NCI-H187 (cell line): ENCODE measurements around the gene SLC25A47.
"Not testable (repeated sequence)": the region's sequence is repeated elsewhere in the genome, so short reads cannot be mapped to it uniquely, and the experiment has no call there.

Experiments used
- DNase-seq, 2 experiments: peaks; one replicate each; lab custom pipeline; 2025; lab: John Stamatoyannopoulos, UW

SLC25A47 gene, protein sequence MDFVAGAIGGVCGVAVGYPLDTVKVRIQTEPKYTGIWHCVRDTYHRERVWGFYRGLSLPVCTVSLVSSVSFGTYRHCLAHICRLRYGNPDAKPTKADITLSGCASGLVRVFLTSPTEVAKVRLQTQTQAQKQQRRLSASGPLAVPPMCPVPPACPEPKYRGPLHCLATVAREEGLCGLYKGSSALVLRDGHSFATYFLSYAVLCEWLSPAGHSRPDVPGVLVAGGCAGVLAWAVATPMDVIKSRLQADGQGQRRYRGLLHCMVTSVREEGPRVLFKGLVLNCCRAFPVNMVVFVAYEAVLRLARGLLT

DNA sequence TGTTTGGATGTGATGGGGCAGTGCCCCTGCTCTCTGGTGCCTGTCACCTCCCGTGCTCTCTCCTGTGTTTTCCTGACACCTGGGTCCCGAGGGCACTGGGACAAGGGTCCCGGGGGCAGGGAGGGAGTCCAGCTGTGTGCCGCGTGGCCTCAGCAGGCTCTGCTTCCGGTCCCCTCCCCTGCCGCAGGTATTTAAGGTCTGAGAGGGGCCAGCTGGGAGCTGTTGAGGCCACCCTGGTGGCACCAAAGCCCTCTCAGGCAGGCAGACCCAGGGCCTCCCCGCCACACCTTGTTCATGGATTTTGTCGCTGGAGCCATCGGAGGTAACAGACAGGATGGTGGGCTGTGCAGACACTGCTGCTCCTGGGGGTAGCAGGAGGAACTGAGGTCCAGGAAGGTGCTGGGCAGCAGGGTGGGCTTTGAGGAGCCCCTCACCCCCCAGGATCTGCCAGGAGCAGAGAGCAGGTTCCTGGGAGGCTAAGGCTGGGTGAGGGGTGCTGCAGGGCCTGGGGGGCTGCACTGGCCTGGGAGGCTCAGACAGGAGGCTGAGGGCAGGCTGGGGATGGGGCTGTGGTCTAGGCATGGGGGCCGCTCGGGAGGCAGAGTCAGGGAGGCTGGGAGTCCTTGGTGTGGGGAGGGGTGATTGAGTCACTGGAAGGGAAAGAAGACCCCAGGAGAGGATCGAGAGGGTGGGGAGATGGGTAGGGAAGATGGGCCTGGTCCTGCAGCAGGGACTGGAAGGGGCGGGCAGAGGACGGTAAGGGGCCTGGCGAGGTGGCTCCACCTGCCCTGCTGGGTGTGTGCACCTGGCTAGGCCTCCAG, at the start of gene SLC25A47:
TSS of gene SLC25A47 (plus strand) at position 219 of the 821 bp plus-strand sequence. CDS start at position 295, 76 bp downstream.
- no peak for DNase-seq

DNA sequence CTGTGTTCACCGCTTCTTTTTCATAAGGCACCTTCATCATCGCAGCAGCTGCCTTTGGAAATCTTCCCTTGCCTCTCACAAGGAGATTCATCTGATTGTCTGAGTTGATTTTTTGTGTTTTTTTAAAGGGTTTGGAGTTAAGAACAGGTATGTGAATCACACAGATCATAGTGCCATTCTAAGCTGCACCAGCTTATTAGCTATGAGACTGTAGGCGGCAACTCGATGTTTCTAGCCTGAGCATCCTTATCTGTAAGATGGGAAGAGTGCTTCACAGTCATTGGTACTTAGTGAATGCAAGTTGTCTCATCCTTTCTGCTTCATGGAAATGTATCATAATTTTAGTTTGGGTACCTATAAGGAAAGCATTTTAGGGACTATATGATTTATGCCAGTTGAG, 48.9 kb upstream of the SLC25A47 start:
- no peak for DNase-seq

DNA sequence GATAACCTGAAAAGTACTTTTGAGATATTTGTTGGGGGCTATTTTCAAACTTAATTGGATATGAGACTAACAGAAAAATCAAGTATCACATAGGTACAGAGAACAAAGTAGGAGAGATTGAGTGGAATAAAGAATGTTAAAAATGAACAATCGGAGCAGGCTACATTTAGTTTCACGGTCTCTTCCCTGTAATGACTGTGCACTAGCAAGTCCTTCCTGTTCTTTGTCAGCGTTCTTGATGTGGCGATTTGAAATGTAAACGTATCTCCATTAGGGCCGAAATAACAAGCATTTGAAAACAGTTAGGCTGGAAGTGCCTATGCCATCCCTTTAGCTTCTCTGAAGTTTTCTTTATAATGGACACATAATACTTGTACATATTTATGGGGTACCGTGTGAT, 47.9 kb upstream of the SLC25A47 start:
- DNase-seq, result no peak

DNA sequence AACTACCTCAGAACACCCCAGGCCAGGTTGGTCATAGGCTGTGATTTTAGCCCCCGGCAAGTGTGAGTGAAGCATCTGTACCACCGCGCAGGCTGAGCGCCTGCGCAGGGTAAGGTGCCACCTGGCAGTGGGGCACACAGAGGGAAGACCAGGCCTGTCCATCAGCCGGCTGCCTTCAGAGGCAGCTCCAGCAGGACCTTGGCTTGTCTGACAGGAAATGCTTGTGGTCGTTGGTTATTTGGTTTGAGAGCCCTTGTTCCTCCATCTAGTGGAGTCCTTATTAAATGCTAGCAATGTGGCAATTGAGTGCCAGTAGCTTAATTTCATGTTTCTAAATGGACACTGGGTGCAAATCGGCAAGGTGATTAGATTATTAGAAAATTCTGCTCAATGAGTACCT, 44.4 kb upstream of the SLC25A47 start:
- no peak for DNase-seq

DNA sequence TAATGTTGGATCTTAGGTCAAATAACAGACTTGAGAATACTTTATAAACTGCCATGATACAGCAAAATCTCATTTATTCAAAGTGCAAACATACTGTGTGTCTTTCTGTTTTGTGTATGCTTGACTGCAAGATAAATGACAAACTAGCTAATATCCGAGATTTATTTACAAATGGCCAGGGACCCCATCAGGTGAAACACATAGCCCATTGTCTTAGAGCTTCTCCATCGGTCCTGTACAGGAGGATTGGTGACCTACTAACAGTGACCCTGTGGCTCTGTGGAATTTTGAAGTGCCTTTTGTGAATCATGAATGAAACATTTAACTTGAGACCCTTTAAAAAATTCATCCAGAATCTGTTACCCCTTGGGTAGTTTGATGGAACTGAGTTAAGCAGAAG, 44.0 kb upstream of the SLC25A47 start:
- no peak for DNase-seq

DNA sequence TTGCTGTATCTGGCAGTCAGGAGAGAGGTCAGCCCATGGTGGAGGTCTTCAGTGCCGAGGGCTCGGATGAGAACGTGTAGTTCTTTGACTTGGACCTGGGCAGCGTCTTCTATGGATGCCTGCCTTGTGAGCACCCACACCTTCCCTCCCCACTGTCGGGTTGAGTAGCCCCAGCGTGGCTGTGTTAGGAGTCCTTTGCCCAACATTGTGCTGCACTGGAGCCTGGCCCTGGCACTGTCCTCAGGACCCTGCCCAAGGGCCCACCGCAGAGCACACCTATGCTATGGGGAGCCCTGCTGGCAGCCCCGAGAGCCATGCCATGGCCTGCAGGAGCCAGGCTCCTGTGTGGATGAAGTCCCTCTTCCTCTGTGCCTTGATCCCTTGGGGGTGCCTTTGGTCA, 43.6 kb upstream of the SLC25A47 start:
- no peak for DNase-seq

DNA sequence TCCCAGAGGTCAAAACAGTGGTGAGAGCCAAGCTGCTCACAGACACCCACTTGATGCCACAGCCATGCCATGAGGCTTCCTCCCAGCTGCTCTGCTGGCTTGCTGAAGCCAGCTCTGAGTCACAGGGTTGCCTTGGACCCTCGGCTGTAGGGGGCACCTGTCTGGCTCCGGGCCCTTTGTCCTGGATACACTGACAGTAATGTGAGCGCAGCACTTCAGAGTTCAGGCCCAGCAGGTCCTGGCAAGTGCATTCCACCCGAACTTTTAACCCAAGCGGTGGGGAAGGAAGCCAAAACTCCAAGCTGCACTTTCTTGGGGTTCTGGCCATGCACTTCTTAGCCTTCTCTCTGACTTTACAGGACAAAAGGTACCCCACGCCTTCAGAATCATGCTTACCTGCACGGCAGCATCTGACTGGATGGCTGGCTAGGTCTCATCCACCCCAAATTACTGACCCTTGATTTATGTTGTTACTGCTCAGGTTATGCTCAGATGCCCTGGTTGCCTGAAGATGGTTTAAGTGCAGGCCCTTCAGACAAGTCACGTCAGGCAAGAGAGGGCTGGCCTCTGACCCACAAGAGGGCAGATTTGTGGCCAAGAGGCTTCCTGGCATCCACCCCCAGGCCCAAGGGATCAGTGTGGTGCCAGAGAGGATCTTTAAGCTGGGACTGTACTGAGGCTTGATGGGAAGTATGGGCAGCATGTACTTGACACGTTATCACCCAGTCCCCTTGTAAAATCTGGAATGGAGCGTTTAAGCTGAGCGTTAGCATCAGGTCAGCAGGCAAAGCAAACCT, 41.7 kb upstream of the SLC25A47 start:
- DNase-seq, result no peak

DNA sequence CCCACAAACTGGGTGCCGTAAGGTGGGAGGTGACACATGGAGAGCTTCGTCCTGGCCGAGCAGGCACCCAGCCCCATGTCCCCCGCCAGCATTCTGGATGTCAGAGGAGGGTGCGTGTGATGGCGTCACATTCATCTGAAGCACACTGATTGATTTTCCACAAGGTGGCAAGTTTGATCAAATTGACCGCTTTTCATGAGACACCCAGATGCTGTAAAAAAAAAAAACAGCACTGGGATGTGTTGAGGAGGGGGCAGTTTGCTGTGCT, 41.1 kb upstream of the SLC25A47 start:
- DNase-seq, result no peak

DNA sequence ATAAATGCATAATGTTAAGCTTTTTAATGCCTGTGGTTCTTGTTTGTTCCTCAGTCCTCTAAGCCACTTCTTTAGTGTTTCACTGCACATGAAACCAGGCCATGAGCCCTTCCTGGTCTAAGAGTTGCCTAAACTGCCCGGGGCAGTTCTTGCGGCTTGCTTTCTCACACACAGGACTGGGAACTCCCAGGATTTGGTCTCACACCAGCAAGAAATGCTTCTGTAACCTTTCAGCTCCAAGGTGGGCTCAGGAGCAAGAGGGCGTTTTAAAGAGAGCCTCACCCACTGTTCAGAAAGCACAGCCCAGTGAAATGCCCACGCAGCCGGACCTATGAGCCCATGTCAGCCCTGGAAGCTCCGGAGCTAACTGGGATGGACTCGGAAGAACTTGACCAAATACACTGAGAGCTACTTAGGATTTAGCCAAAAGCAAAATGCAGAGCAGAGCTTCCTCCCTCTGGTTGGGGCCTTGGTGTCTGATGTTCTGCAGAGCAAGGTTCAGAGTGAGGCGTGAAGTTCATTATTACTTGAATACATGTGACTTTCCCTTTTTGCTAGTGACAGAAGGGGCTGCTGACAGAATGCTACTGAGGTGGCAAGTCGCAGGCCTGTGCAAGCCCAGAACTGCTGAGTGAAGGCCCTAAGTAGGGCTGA, 40.2 kb upstream of the SLC25A47 start:
- no peak for DNase-seq

DNA sequence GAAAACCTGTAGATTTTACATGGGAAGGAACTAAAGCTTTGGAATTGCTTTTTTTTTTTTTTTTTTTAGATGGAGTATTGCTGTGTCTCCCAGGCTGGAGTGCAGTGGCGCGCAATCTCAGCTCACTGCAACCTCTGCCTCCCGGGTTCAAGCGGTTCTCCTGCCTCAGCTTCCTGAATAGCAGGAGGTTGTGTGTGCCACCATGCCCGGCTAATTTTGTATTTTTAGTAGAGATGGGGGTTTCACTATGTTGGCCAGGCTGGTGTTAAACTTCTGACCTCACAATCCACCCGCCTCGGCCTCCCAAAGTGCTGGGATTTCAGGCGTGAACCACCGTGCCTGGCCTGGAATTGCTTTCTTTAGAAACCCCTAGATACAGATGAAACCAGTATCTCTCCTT, 39.7 kb upstream of the SLC25A47 start:
- DNase-seq, result not testable (repeated sequence)

DNA sequence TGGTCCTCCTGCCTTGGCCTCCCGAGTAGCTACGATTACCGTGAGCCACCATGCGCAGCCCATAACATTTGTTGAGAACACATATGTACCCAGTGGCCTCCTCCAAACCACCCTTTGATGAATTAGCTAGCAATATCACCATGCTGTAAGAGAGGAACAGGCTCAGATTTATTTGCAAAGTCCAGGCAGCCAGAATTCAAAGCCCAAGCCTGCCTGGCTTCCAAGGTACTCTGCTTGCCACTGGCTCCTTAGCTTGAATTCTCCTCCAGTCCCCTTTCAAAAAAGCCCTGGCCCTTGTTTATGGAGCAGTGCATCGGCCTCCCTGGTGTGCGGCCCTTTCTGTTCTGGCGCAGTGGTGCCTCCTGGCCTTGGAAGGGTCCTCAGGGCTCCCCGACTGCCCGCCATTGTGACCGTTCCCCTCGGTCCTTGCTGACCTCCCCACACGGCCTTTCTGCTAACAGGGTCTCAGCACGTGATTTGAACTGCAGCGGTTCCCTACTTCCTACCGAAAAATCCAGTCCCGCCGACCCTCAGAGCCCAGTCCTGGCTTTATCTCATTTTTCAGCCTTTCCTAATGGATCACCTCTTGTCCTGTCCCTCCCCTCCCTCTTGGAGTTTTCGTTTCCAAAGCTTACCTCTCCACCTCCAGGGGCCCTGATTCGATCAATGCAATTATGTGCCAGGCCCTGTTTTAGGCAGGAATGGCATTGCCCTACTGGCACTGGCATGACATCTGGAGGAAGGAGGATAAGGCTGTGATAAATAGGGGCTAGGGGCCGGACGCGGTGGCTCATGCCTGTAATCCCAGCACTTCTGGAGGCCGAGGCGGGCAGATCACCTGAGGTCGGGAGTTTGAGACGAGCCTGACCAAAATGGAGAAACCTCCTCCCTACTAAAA, 38.9 kb upstream of the SLC25A47 start:
- DNase-seq, result no peak

DNA sequence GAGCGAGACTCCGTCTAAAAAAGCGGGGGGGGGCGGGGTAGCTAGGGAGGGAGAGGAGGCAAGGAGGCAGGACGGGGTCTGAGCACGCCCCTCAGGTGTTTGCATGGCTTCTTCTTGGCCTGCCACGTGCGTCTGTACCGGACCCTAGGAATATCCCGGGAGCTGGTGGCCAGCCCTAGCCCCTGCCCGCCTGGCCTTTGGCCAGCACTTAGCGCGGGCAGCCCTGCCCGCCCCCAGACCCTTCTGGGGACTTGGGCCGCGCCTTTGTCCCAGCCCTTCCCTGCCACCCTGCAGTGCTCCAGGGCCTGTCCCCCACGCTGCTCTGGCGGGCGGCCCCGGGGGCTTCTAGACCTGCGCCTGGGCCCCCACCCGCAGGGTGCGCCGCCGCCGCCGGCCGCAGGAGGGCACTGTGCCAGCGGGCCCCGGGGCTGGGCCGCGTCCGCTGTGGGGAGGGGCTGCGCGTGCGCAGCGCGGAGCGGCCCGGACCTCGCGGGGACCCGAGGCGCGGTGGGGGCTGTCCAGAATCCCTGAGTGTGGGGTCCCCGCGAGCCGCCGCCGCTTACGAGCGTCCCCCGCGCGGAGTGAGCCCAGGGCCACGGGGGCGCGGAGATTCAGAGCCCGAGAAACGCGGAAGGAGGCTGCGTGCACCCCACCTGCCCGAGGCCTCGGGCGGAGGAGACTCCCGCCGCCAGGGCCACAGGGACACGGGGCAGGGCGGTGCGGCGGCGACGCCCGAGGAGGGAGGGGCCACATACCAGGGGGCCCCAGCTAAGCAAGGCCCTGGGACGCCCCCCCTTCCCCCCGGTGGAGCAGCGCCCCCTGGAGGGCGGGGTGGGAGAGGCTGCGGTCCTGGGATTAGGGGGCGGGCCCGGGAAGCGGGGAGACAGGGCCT, 37.9 kb upstream of the SLC25A47 start:
- DNase-seq, result peak; percentile 28 to 53

DNA sequence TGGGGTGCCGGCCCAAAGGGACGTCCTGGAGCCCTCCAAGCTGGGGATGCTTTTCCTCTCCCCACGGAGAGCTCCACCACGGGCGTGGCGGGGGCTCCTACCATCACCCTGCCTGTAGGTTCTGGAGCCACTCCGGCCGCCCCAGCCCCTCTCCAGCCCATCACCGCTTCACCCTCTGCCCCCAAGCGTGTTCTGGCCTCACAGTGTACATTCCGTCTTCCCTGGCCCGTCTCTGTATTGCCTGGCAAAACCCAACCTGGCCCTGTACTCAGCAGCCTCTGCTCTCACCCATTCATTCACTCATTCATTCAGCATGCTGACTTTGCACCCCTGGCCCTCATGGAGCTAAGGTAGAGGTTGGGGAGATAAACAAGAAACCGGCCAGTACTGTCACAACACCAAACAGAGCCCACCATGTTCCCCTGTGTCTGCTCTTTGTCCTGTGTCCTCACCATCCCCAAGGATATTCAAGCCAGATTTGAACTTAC, 37.2 kb upstream of the SLC25A47 start:
- DNase-seq, result no peak

DNA sequence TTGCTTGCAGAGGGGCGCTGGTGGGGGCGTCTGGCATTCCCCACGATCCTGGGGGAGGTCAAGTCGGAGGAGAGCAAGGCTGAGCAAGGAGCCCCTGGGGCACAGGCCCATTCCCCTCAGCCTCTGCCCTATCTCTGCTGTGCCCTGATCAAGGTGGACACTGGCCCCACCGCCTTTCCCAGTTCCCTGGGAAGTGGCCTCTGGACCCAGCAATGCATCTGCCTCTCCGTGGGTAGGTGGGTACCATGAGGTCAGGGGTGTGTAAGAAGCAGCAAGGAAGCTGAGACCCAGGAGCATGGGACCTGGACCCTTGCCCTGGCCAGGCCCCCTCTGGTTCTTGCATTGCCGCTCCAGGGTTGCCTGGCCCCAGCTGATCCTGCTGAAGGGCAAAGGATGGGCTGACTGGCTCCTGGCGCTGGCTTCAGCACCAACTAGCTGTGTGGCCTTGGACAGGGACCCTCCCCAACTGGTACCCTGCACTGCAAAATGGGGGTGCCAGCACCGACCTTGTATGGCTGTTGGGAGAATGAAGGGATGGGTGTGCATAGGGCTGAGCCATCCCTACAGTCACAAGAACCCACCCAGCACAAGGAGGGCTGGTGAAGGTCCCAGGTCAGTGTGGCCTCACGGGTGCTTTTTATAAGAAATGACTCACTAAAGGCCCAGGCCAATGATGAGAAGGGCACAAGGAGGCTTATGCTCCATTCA, 36.5 kb upstream of the SLC25A47 start:
- DNase-seq, result no peak

DNA sequence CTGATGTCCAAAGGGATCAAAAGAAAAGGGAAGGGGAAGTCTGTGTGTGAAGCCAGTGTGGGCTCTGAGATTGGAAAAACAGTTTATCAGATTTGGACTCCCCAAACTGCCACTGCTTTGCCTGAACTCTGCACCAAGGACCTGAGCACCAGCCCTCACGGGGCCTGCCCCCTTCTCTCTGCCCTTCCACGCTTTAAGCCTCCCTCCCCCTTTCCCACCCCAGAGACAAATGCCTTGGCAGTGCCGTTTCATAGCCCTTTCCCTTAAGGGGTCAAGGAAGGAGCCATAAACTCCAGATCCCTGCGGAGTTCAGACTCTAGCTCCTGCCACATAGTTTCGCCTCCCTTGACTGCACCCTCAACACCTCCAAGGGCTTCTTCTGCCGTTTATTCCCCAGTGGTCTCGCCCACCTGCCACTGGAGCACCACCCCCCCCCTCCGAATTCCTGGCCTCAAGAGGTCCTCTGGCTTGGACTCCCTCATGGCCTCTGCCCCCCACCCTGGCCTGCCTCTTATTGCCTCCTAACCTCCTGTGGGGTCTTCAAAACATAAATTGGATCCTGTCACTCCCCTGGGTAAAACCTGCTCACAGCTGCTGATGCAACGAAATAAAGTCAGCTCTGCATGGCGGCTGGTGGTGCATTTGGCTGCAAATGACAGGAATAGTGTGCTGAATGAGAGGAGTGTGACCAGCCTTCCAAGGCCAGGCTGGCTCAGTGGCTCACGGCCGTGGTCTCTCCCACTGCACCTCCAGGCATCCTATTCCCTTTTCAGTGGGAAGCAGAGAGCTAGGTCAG, 35.7 kb upstream of the SLC25A47 start:
- DNase-seq, result no peak

DNA sequence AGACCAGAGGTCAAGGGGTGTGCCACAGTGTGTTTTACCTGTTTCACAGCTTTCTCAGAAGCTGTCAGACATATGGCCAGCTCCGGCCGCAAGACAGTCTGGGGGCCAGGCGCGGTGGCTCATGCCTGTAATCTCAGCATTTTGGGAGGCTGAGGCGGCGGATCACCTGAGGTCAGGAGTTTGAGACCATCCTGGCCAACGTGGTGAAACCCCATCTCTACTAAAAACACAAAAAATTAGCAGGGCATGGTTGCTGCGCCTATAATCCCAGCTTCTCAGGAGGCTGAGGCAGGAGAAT, 35.2 kb upstream of the SLC25A47 start:
- DNase-seq, result not testable (repeated sequence)

DNA sequence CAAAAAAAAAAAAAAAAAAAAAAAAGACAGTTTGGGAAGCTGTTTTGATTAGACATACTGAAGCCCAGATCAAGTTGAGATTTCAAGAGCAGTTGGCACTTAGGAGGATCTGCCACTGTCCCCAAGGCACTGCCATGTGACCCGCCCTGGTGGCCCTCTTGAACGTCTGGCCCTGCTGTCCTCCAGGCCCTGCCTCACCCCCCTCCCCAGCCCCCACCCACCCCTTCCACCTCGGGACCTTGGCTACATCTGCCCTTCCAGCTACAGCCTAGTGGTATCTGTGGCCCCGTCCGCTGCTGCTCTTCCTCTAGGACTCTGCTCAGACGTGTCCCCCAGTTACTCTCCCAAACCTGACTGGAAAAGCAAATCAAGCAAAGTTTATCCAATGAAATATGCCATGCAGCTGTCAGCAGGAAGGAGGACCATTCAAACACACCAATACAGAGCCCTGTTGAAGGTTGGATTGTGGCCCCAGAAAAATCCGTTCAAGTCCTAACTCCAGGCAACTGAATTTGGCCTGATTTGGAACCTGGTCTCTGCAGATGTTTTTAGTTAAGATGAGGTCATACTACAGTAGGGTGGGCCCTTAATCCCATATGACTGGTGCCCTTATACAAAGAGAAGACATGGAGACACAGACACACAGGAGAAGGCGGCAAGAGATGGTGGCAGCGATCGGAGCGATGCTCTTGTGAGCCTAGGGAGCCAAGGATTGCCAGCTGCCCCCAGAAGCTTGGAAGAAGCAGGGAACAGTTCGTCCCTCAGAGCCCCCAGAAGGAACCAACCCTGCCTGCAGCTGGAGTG, 34.6 kb upstream of the SLC25A47 start:
- no peak for DNase-seq
